ENCODE measurements around the gene ACSF2.

- TF ChIP-seq CTCF (conservative IDR thresholded peaks at IDR 0.05) (peak; percentile 81), ZFX (IDR thresholded peaks at IDR 0.05) (no peak)
Measured at GRCh38 chr17:50501054-50501453, 75.0 kb downstream of the ACSF2 start.
